ENCODE results near the gene LSM3. TPM values are rescaled to one million over a fixed set of nuclear protein-coding genes. Genes with fewer than 3 reads are reported as not detected.

Gene LSM3
- total and polyA plus RNA-seq, 2 of the 4 experiments (the other 2 are of a cell fraction): 3.4 to 11.5 TPM

DNA sequence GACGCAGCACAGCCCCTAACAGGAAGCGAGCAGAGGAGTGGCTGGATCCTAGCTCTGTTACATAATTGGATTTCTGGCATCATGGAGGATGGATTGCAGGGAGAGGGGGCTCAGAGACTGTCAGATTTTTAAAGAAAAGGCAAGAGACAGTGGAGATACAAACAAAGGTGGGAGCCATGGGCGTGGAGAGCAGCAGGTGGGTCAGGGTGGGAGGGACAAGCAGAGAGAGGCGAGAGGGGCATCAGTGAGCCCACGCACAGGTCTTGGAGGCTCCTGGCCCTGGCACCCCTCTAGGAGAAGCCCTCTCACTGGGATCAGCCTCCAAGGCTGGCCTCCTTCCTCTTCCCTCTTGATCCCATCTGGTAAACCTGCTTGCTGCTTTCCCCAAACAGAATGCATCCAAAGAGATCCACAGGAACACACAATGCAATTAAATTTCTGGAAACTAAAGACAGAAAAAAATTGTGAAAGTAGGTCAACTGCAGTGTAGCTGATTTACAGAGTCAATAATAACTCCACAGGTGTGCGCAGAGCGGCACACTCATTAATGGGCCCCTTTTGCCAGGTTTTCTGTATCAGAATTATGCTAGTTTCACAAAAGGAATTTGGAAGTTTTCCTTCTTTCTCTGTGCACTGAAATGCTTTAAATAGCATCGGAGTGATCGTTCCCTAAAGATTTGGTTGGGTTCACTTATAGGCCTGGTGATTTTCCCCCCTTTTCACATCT lies 66.1 kb downstream of the LSM3 start:
- no peaks in the 10 kb centered on the region for H3K36me3 ChIP-seq (ENCODE audit: control insufficient read depth, insufficient read depth, low read length)
- peak overlapping the region; percentile 26; the same call in 1 of the 2 replicates for H3K4ac ChIP-seq (ENCODE audit: low read depth, low read length)
- H2BK20ac ChIP-seq (ENCODE audit: low read depth, low read length): peak overlapping the region; percentile 43
- in situ Hi-C loops (cut with MboI; ENCODE audit: low sequenced_read_pairs): no loop called here
- H3K14ac ChIP-seq (replicated peaks; ENCODE audit: low read depth, low read length): no peak overlapping the region
- 100% methylated on average over 2 of the region's 9 CpGs; no CpG with 5 or more reads in 1 of the 2 experiments for WGBS, 2 experiments (ENCODE audit: extremely low coverage in 2 of 2, insufficient read length in 1 of 2)
- H2BK5ac ChIP-seq (ENCODE audit: low read depth, low read length, poor library complexity, severe bottlenecking): no peak overlapping the region
- H4K91ac ChIP-seq (ENCODE audit: insufficient read depth, low read depth, low read length): peak overlapping the region; percentile 39
- DNase-seq (no peak), ATAC-seq (ENCODE audit: low read depth) (no peak)
- no peak overlapping the region for H3K4me3 ChIP-seq (ENCODE audit: insufficient read depth, low read depth, low read length)
- H2BK120ac ChIP-seq (ENCODE audit: low read depth, low read length): peak overlapping the region; percentile 48; the same call in 1 of the 2 replicates
- no peaks in the 10 kb centered on the region for H3K79me1 ChIP-seq (ENCODE audit: low read depth in 1 of 2, low read length in 2 of 2)
- ChIA-PET POLR2A (ENCODE audit: unreplicated experiment) (no interaction called here), CTCF (no interaction called here)
- H2AK5ac ChIP-seq (ENCODE audit: low read depth, low read length): 0 out of 2 replicates have a peak overlapping the region, but pooled peaks have one; percentile 18
- peak overlapping the region; percentile 7 to 17; a peak in 1 of 4 replicates for H4K8ac ChIP-seq (ENCODE audit: low read depth in 2 of 2, low read length in 2 of 2)
- H3K27ac ChIP-seq (ENCODE audit: insufficient read depth, low read length): peak overlapping the region; percentile 63; the same call in 1 of the 2 replicates
- H3K4me1 ChIP-seq (ENCODE audit: control insufficient read depth, insufficient read depth, low read length): peaks cover 15% of the 10 kb centered on the region
- no peak overlapping the region for H2AK9ac ChIP-seq (replicated peaks; ENCODE audit: low read depth, low read length, poor library complexity)
- no peaks in the 10 kb centered on the region for H3K27me3 ChIP-seq (ENCODE audit: control insufficient read depth, insufficient read depth, low read length)
- no peak overlapping the region for H3K23ac ChIP-seq (ENCODE audit: low read depth, low read length)
- intact Hi-C loops (cut with micrococcal nuclease): no loop called here
- H3K56ac ChIP-seq (ENCODE audit: extremely low read depth, insufficient read depth, low read length): no peak overlapping the region
- no TSS peak for BruUV-seq (replicated peaks)
- H2BK15ac ChIP-seq (ENCODE audit: low read depth, low read length): peak overlapping the region; percentile 35; the same call in 2 of the 3 replicates
- dilution Hi-C loops (cut with HindIII; ENCODE audit: low sequenced_read_pairs, unreplicated experiment): no loop called here
- no peaks in the 10 kb centered on the region for H4K20me1 ChIP-seq (ENCODE audit: insufficient read depth, low read length)
- H3K9ac ChIP-seq (ENCODE audit: low read depth, low read length): no peak overlapping the region
- peaks cover 9% of the 10 kb centered on the region; the same call in 1 of the 2 replicates for H3K9me1 ChIP-seq (ENCODE audit: insufficient read depth, low read length)
- no peak overlapping the region for H2AFZ ChIP-seq (replicated peaks; ENCODE audit: low read length, poor library complexity)
- H4K5ac ChIP-seq (ENCODE audit: low read depth, low read length): peak overlapping the region; percentile 53
- no peaks in the 10 kb centered on the region for H3K9me3 ChIP-seq (ENCODE audit: control insufficient read depth, insufficient read depth, low read length)
- no peak overlapping the region for H3K4me2 ChIP-seq (ENCODE audit: low read depth, low read length)
- peak overlapping the region; percentile 78 for H3K18ac ChIP-seq (ENCODE audit: low read depth, low read length)
- TF ChIP-seq, protein P1, sequence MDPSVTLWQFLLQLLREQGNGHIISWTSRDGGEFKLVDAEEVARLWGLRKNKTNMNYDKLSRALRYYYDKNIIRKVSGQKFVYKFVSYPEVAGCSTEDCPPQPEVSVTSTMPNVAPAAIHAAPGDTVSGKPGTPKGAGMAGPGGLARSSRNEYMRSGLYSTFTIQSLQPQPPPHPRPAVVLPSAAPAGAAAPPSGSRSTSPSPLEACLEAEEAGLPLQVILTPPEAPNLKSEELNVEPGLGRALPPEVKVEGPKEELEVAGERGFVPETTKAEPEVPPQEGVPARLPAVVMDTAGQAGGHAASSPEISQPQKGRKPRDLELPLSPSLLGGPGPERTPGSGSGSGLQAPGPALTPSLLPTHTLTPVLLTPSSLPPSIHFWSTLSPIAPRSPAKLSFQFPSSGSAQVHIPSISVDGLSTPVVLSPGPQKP (IDR thresholded peaks at IDR 0.05; ENCODE audit: borderline replicate concordance, low read depth, low read length): no peak
- no peak for TF ChIP-seq BHLHE40 (IDR thresholded peaks at IDR 0.05; ENCODE audit: low read depth, low read length)
- no peak for TF ChIP-seq CHD1 (IDR thresholded peaks at IDR 0.05; ENCODE audit: low read depth, low read length)
- TF ChIP-seq NFE2L2 (IDR thresholded peaks at IDR 0.05; ENCODE audit: low read depth, low read length): no peak
- TF ChIP-seq RCOR1 (IDR thresholded peaks at IDR 0.05; ENCODE audit: insufficient replicate concordance, low read length): no peak
- no peak for TF ChIP-seq FOS (IDR thresholded peaks at IDR 0.05; ENCODE audit: low read depth, low read length)
- TF ChIP-seq, protein P2, sequence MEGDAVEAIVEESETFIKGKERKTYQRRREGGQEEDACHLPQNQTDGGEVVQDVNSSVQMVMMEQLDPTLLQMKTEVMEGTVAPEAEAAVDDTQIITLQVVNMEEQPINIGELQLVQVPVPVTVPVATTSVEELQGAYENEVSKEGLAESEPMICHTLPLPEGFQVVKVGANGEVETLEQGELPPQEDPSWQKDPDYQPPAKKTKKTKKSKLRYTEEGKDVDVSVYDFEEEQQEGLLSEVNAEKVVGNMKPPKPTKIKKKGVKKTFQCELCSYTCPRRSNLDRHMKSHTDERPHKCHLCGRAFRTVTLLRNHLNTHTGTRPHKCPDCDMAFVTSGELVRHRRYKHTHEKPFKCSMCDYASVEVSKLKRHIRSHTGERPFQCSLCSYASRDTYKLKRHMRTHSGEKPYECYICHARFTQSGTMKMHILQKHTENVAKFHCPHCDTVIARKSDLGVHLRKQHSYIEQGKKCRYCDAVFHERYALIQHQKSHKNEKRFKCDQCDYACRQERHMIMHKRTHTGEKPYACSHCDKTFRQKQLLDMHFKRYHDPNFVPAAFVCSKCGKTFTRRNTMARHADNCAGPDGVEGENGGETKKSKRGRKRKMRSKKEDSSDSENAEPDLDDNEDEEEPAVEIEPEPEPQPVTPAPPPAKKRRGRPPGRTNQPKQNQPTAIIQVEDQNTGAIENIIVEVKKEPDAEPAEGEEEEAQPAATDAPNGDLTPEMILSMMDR (conservative IDR thresholded peaks at IDR 0.05; ENCODE audit: low read depth, low read length): no peak
- TF ChIP-seq POLR2A (IDR thresholded peaks at IDR 0.05; ENCODE audit: low read depth, low read length): no peak
- TF ChIP-seq CEBPB (IDR thresholded peaks at IDR 0.05; ENCODE audit: low read depth, low read length): no peak
- no peak for TF ChIP-seq SMC3 (IDR thresholded peaks at IDR 0.05; ENCODE audit: low read depth, low read length)
- TF ChIP-seq, protein P3, sequence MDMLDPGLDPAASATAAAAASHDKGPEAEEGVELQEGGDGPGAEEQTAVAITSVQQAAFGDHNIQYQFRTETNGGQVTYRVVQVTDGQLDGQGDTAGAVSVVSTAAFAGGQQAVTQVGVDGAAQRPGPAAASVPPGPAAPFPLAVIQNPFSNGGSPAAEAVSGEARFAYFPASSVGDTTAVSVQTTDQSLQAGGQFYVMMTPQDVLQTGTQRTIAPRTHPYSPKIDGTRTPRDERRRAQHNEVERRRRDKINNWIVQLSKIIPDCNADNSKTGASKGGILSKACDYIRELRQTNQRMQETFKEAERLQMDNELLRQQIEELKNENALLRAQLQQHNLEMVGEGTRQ (IDR thresholded peaks at IDR 0.05; ENCODE audit: low read depth, low read length): no peak
- no peak for TF ChIP-seq RFX5 (IDR thresholded peaks at IDR 0.05; ENCODE audit: low read depth, low read length)
- no peak for TF ChIP-seq MAZ (IDR thresholded peaks at IDR 0.05; ENCODE audit: borderline replicate concordance, low read depth, low read length)
- no peak for TF ChIP-seq RAD21 (IDR thresholded peaks at IDR 0.05; ENCODE audit: low read length)
- no peak for TF ChIP-seq MAFK (IDR thresholded peaks at IDR 0.05; ENCODE audit: low read depth, low read length)
